RWPE1 (cell line): ENCODE data around the gene B4GALT1.

ENCODE experiments used
- CTCF ChIA-PET: fragments of 350-600 bp; sonication (Branson Sonifier 250); formaldehyde crosslinking; extraction: SDS; loops from one replicate; lab custom pipeline; 2021; lab: Yijun Ruan, JAX
- POLR2A ChIA-PET: fragments of 400-600 bp; formaldehyde crosslinking; extraction: SDS; loops from one replicate; lab custom pipeline; 2020; ENCODE audit warnings: antibody characterized with exemption; ENCODE audit not compliant: low non-redundant PET; lab: Yijun Ruan, JAX
- DNase-seq: peaks from one replicate; pipeline ENCODE4 v3.0.0; 2012; ENCODE audit warnings: low spot score
- H3K27ac ChIP-seq: fragments of 450-650 bp; 2 replicates; pipeline ENCODE4 v1.5.1; 2017
- TF ChIP-seq, protein P1 (sequence below): fragments of 450-650 bp; conservative IDR thresholded peaks from 2 replicates; pipeline ENCODE4 v1.5.1; 2017; ENCODE audit warnings: low read depth, mild to moderate bottlenecking

B4GALT1 gene

GRCh38 chr9:33106827-33107621, 60.1 kb downstream of the B4GALT1 start:
- POLR2A ChIA-PET: no interaction called here
- peak overlapping the region; percentile 93 for H3K27ac ChIP-seq

GRCh38 chr9:33106372-33106771, 60.8 kb downstream of the B4GALT1 start:
- no peak for DNase-seq
- ChIA-PET CTCF (no interaction called here), POLR2A (no interaction called here)

More at GRCh38 chr9:33106827-33107621, 60.1 kb downstream of the B4GALT1 start:
- DNase-seq: peak; percentile 53
- CTCF ChIA-PET: interaction anchor here (1.0 kb wide), 1 partner anchor 13 kb away, joined by 3 read pairs; no protein-coding TSS in a partner anchor
- TF ChIP-seq, protein P1, sequence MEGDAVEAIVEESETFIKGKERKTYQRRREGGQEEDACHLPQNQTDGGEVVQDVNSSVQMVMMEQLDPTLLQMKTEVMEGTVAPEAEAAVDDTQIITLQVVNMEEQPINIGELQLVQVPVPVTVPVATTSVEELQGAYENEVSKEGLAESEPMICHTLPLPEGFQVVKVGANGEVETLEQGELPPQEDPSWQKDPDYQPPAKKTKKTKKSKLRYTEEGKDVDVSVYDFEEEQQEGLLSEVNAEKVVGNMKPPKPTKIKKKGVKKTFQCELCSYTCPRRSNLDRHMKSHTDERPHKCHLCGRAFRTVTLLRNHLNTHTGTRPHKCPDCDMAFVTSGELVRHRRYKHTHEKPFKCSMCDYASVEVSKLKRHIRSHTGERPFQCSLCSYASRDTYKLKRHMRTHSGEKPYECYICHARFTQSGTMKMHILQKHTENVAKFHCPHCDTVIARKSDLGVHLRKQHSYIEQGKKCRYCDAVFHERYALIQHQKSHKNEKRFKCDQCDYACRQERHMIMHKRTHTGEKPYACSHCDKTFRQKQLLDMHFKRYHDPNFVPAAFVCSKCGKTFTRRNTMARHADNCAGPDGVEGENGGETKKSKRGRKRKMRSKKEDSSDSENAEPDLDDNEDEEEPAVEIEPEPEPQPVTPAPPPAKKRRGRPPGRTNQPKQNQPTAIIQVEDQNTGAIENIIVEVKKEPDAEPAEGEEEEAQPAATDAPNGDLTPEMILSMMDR: no peak

DNA sequence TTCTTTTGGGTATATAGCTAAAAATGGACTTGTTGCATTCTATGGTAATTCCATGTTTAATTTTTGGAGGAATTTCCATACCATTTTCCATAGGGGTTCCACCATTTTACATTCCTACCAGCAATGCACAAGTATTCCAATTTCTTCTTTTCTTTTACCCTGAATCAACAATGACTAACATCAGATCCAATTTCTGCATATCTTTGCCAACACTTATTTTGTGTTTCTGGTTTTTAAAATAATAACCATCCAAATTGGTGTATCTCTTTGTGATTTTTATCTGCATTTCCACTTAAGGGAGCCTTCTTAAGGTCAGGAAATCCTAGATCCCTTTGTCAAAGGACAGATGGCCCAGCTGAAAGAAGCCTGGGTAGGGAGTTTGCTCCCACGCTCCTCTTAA, 61.2 kb downstream of the B4GALT1 start:
- POLR2A ChIA-PET: no interaction called here

More at GRCh38 chr9:33106372-33106771, 60.8 kb downstream of the B4GALT1 start:
- H3K27ac ChIP-seq: peak overlapping the region; percentile 93
- TF ChIP-seq, protein P1: no peak

DNA sequence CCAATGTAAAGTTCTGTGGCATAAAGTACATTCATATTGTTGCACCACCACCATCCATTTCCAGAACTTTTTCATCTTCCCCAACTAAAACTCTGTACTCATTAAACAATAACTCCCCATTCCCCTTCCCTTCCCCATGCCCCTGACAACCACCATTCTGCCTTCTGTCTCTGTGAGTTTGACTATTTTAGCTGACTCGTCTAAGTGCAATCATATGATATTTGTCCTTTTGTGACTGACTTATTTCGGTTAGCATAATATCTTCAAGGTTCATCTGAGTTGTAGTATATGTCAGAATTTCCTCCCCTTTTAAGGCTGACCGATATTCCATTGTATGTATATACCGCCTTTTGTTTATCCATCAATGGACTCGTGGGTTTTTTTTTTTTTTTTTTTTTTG, 61.6 kb downstream of the B4GALT1 start:
- no peak for DNase-seq
- no peak overlapping the region; the same call in 1 of the 2 replicates for H3K27ac ChIP-seq
- TF ChIP-seq, protein P1: no peak
- ChIA-PET POLR2A (no interaction called here), CTCF (no interaction called here)

More for the DNA sequence above, 61.2 kb downstream of the B4GALT1 start:
- CTCF ChIA-PET: no interaction called here
- peak overlapping the region; percentile 93 for H3K27ac ChIP-seq
- TF ChIP-seq, protein P1: no peak
- no peak for DNase-seq

DNA sequence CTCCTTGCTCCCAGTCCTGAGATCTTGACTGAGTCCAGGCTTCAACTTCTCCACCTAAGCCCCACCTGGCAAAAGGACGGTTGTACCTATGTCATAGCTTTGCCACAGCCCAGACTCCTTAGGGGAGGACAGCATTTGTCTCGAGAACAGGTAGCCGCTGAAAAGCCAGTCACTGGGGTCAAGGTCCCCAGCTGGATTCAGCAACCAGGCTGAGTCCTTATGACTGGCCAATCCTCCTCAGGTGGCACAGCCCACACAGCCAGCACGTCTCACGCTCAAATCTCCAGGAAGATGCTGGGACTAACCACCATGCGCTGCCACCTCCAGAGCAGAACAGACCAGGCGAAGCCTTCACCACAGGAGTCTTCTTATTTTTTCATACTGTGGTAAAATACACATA, 62.7 kb downstream of the B4GALT1 start:
- DNase-seq: no peak
- ChIA-PET CTCF (no interaction called here), POLR2A (no interaction called here)
- TF ChIP-seq, protein P1: no peak
- H3K27ac ChIP-seq: peak overlapping the region; percentile 40

- CTCF ChIA-PET: no interaction called here
These were observed 63.4 kb downstream of the B4GALT1 start for GRCh38 chr9:33103501-33104281.

More at GRCh38 chr9:33103501-33104281, 63.4 kb downstream of the B4GALT1 start:
- DNase-seq: no peak
- POLR2A ChIA-PET: no interaction called here
- TF ChIP-seq, protein P1: no peak
- peak overlapping the region; percentile 83 for H3K27ac ChIP-seq
